Liver (tissue), 9 donors: ENCODE measurements around the gene STK11IP. TPM values are rescaled to one million over a fixed set of nuclear protein-coding genes. Genes with fewer than 3 reads are reported as not detected.

Experiments used
- DNase-seq: peaks from one replicate; pipeline ENCODE4 v3.0.0-alpha.2; 2017; ENCODE audit warnings: low spot score
- H3K27ac ChIP-seq, 2 donors: one replicate each; pipeline ENCODE4 v1.7.0; 2013; ENCODE audit warnings: inconsistent platforms in 2 of 2, low read length in 2 of 2, control low read depth in 1 of 2, low read depth in 1 of 2, mild to moderate bottlenecking in 1 of 2
- H3K27me3 ChIP-seq, 4 donors: one replicate each; pipeline versions ENCODE4 v1.6.1 to v1.7.0; 2013; ENCODE audit warnings: low read length in 3 of 4, inconsistent platforms in 1 of 4, mild to moderate bottlenecking in 1 of 4, moderate library complexity in 1 of 4; ENCODE audit not compliant: control insufficient read depth in 4 of 4, insufficient read depth in 4 of 4
- H3K36me3 ChIP-seq, 4 donors: one replicate each; pipeline versions ENCODE4 v1.6.1 to v1.7.0; 2013; ENCODE audit warnings: low read length in 3 of 4, mild to moderate bottlenecking in 3 of 4, low read depth in 1 of 4, moderate library complexity in 1 of 4; ENCODE audit not compliant: control insufficient read depth in 4 of 4, insufficient read depth in 3 of 4
- H3K4me1 ChIP-seq, 4 donors: one replicate each; pipeline versions ENCODE4 v1.6.1 to v1.7.0; 2013; ENCODE audit warnings: low read length in 3 of 4, mild to moderate bottlenecking in 3 of 4, moderate library complexity in 1 of 4; ENCODE audit not compliant: control insufficient read depth in 4 of 4, insufficient read depth in 4 of 4
- H3K4me3 ChIP-seq, 3 donors: one replicate each; pipeline versions ENCODE4 v1.6.1 to v1.7.0; 2013; ENCODE audit warnings: low read length in 3 of 3, control low read depth in 1 of 3, low read depth in 1 of 3, mild to moderate bottlenecking in 1 of 3
- H3K9ac ChIP-seq, 2 donors: one replicate each; pipeline ENCODE4 v1.7.0; 2013; ENCODE audit warnings: low read length in 2 of 2, mild to moderate bottlenecking in 2 of 2, moderate library complexity in 2 of 2, control low read depth in 1 of 2, low read depth in 1 of 2
- H3K9me3 ChIP-seq, 4 donors: one replicate each; pipeline versions ENCODE4 v1.6.1 to v1.7.0; 2013; ENCODE audit warnings: low read length in 3 of 4; ENCODE audit not compliant: control insufficient read depth in 4 of 4
- EGR1 ChIP-seq, 2 donors: IDR thresholded peaks; 2 replicates each; pipeline ENCODE4 v1.6.1; 2016 to 2018; ENCODE audit warnings: antibody characterized with exemption in 2 of 2, low read depth in 2 of 2
- FOXA2 ChIP-seq: IDR thresholded peaks from 2 replicates; pipeline ENCODE4 v1.6.1; 2016; ENCODE audit warnings: antibody characterized with exemption
- HNF4A ChIP-seq, 2 donors: conservative IDR thresholded peaks; 2 replicates each; pipeline ENCODE4 v1.6.1; 2016; ENCODE audit warnings: antibody characterized with exemption in 2 of 2, mild to moderate bottlenecking in 2 of 2
- HNF4G ChIP-seq: IDR thresholded peaks from 2 replicates; pipeline ENCODE4 v1.6.1; 2016; ENCODE audit warnings: antibody characterized with exemption
- JUND ChIP-seq, 2 donors: IDR thresholded peaks; 2 replicates each; pipeline ENCODE4 v1.6.1; 2016; ENCODE audit warnings: antibody characterized with exemption in 2 of 2
- RAD21 ChIP-seq, 2 donors: IDR thresholded peaks; 2 replicates each; pipeline ENCODE4 v1.6.1; 2016; ENCODE audit warnings: antibody characterized with exemption in 2 of 2, mild to moderate bottlenecking in 2 of 2
- TAF1 ChIP-seq: conservative IDR thresholded peaks from 2 replicates; pipeline ENCODE4 v1.6.1; 2016; ENCODE audit warnings: antibody characterized with exemption, mild to moderate bottlenecking
- YY1 ChIP-seq: IDR thresholded peaks from 2 replicates; pipeline ENCODE4 v1.6.1; 2016; ENCODE audit warnings: antibody characterized with exemption, mild to moderate bottlenecking
- WGBS: extraction: QIAGEN DNeasy Blood & Tissue Kit; methylation state at CpG from one replicate; pipeline ENCODE4 v1.1.7; 2013; 5-methylcytosine and 5-hydroxymethylcytosine counted together
- polyA plus RNA-seq, 2 donors: library from polyadenylated mRNA; stranded (reverse) in 1 of 2; unstranded in 1 of 2; fragments of 200-250 nt in 1 of 2; fragments of >200 nt in 1 of 2; fragmentation: Nextera tagmentation in 1 of 2; extraction: Ambion mirVana in 1 of 2; gene quantifications; one replicate each; pipeline versions ENCODE4 v1.2.1 to v1.2.3, GENCODE V29; 2013 to 2015
- total RNA-seq, 2 donors: library from RNA; depleted of rRNA; stranded (reverse); fragments of >200 nt; gene quantifications; one replicate each; pipeline ENCODE4 v1.2.3, GENCODE V29; 2014
- TF ChIP-seq, protein P1 (sequence below): IDR thresholded peaks from 2 replicates; pipeline ENCODE4 v1.6.1; 2016; ENCODE audit warnings: antibody characterized with exemption
- TF ChIP-seq, protein P2 (sequence below): IDR thresholded peaks from 2 replicates; pipeline ENCODE4 v1.6.1; 2016; ENCODE audit warnings: antibody characterized with exemption
- TF ChIP-seq, protein P3 (sequence below): fragments of 150-350 bp; IDR thresholded peaks from 2 replicates; pipeline ENCODE4 v1.5.1; 2017; ENCODE audit warnings: improper control_type of control experiment, low read depth, low read length; ENCODE audit not compliant: missing input control
- TF ChIP-seq, protein P4 (sequence below): IDR thresholded peaks from 2 replicates; pipeline ENCODE4 v1.6.1; 2016; ENCODE audit warnings: antibody characterized with exemption, mild to moderate bottlenecking
- donor health status: healthy.
- donor health status: healthy.
- donor health status: healthy.
- donor health status: healthy.
- donor health status: healthy.

The STK11IP gene
- total and polyA plus RNA-seq, 4 donors = 2.9 to 8.4 (median 6.4) TPM

DNA sequence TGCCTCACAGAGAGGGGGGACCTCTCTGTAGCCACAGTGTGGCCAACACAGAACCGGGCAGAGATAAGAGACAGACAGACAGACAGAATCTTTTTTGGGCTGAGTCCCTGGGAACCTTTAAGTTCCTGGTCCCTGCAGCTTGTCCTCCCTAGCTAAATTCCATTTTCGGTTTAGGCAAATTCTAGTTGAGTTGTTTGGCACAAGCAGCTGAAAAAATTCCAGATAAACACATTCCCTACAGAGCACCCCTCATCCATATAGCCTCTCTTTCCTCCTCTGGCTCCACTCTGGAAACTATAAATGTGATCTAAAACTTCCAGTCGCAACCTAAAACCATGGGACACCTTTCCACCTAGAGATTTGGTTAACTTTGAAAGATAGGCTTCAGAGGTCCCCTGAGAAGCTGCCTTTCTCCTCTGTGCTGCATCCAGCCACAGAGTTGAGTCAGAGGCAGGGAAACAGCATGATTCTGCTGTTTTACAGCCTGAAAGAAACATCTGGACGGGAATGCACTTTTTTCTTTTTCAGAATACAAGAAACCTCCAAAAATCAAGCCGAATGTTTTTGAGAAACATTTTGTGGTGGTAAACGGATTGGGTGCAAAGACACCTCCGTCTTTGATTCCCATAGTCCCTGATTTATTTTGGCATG lies 60.7 kb downstream of the STK11IP start:
- Histone ChIP-seq H3K9ac (no peak overlapping the region), H3K36me3 (no peaks in the 10 kb centered on the region), H3K4me3 (no peak overlapping the region), H3K9me3 (peaks cover 0 to 5% (median 2%) of the 10 kb centered on the region in 4 donors), H3K27me3 (peaks cover 0 to 2% (median 0%) of the 10 kb centered on the region in 4 donors), H3K27ac (no peak overlapping the region), H3K4me1 (no peaks in the 10 kb centered on the region)
- DNase-seq = no peak
- TF ChIP-seq, protein P1, sequence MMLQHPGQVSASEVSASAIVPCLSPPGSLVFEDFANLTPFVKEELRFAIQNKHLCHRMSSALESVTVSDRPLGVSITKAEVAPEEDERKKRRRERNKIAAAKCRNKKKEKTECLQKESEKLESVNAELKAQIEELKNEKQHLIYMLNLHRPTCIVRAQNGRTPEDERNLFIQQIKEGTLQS = no peak
- TF ChIP-seq JUND (IDR thresholded peaks at IDR 0.05) = no peak
- TF ChIP-seq EGR1 (IDR thresholded peaks at IDR 0.05; ENCODE audit: low read depth in 2 of 2) = no peak
- TF ChIP-seq FOXA2 = no peak
- no peak for TF ChIP-seq YY1
- no peak for TF ChIP-seq HNF4G
- TF ChIP-seq, protein P2, sequence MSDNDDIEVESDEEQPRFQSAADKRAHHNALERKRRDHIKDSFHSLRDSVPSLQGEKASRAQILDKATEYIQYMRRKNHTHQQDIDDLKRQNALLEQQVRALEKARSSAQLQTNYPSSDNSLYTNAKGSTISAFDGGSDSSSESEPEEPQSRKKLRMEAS = no peak
- TF ChIP-seq RAD21 (IDR thresholded peaks at IDR 0.05) = no peak
- TF ChIP-seq, protein P3, sequence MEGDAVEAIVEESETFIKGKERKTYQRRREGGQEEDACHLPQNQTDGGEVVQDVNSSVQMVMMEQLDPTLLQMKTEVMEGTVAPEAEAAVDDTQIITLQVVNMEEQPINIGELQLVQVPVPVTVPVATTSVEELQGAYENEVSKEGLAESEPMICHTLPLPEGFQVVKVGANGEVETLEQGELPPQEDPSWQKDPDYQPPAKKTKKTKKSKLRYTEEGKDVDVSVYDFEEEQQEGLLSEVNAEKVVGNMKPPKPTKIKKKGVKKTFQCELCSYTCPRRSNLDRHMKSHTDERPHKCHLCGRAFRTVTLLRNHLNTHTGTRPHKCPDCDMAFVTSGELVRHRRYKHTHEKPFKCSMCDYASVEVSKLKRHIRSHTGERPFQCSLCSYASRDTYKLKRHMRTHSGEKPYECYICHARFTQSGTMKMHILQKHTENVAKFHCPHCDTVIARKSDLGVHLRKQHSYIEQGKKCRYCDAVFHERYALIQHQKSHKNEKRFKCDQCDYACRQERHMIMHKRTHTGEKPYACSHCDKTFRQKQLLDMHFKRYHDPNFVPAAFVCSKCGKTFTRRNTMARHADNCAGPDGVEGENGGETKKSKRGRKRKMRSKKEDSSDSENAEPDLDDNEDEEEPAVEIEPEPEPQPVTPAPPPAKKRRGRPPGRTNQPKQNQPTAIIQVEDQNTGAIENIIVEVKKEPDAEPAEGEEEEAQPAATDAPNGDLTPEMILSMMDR = no peak
- no peak for TF ChIP-seq HNF4A (conservative IDR thresholded peaks at IDR 0.05)
- 67% methylated on average over 7 of the region's 7 CpGs for WGBS

DNA sequence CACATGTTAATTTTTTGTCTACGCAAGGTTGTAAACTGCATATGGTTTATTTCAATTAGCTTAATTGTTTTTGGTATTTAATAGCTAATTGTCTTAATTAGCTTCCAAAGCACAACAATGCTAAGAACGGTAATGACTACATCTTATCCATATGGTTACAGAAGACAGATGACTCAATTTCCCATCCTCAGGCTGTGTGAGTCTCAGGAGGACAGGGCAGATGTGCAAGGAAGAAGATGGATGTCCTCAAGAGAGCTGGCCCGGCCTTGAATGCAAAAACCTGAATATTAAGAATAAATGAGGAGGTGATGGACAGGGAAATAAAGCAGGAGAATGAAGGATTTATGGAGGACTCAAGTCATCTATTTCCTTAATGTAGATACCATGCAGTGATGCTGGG lies 61.2 kb downstream of the STK11IP start:
- H3K9ac ChIP-seq = no peak overlapping the region
- 81% methylated on average over 3 of the region's 3 CpGs for WGBS
- TF ChIP-seq TAF1 (no peak), HNF4G (no peak), JUND (IDR thresholded peaks at IDR 0.05) (no peak), YY1 (no peak)
- TF ChIP-seq, protein P4, sequence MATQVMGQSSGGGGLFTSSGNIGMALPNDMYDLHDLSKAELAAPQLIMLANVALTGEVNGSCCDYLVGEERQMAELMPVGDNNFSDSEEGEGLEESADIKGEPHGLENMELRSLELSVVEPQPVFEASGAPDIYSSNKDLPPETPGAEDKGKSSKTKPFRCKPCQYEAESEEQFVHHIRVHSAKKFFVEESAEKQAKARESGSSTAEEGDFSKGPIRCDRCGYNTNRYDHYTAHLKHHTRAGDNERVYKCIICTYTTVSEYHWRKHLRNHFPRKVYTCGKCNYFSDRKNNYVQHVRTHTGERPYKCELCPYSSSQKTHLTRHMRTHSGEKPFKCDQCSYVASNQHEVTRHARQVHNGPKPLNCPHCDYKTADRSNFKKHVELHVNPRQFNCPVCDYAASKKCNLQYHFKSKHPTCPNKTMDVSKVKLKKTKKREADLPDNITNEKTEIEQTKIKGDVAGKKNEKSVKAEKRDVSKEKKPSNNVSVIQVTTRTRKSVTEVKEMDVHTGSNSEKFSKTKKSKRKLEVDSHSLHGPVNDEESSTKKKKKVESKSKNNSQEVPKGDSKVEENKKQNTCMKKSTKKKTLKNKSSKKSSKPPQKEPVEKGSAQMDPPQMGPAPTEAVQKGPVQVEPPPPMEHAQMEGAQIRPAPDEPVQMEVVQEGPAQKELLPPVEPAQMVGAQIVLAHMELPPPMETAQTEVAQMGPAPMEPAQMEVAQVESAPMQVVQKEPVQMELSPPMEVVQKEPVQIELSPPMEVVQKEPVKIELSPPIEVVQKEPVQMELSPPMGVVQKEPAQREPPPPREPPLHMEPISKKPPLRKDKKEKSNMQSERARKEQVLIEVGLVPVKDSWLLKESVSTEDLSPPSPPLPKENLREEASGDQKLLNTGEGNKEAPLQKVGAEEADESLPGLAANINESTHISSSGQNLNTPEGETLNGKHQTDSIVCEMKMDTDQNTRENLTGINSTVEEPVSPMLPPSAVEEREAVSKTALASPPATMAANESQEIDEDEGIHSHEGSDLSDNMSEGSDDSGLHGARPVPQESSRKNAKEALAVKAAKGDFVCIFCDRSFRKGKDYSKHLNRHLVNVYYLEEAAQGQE = no peak
- no peak overlapping the region for H3K27ac ChIP-seq
- DNase-seq = no peak
- no peaks in the 10 kb centered on the region for H3K36me3 ChIP-seq
- peaks cover 0 to 5% (median 2%) of the 10 kb centered on the region in 4 donors for H3K9me3 ChIP-seq
- H3K4me1 ChIP-seq = no peaks in the 10 kb centered on the region
- no peaks in the 10 kb centered on the region for H3K27me3 ChIP-seq
- H3K4me3 ChIP-seq = no peak overlapping the region
